Measurements from ENCODE around the gene RIPOR3.
"Not testable (repeated sequence)": the region's sequence is repeated elsewhere in the genome, so short reads cannot be mapped to it uniquely, and the experiment has no call there.

Gene RIPOR3

DNA sequence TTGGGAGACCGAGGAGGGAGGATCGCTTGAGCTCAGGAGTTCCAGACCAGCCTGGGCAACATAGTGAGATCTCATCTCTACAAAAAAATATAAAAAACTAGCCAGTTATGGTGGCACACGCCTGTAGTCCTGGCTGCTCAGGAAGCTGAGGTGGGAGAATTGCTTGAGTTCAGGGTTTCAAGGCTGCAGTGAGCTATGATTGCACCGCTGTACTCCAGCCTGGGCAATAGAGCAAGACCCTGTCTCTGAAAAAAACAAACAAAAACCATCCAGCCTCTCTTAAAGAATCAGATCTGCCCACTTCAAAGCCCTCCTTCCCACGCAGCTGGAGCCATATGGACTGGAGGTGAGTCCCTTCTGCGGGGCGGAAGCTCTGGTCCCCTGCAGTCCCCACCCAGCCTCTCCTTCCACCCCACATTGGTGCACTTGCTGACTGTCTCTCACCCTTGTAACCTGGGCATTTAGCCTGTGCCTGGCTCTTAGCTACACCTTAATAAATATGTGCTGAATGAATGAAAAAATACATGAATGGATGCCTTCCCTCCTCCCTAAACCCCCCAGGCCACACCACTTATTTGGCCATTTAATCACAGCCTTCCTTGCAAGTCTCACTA lies 32.9 kb upstream of the RIPOR3 start:
- no peak for DNase-seq (ENCODE audit: low spot score)

DNA sequence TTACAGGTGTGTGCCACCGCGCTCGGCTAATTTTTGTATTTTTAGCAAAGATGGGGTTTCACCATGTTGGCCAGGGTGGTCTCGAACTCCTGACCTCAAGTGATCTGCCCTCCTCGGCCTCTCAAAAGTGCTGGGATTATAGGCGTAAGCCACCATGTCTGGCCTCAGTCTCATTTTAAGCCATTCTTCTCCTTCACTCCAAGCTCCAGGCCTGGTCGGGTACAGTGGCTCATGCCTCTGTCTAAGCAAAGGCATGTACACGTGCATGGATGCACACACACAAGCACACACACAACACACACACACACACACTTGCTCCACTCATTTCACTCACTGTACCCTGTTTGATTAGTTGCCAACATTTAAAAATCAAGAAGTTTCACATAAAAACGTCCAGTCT lies 32.3 kb upstream of the RIPOR3 start:
- DNase-seq (ENCODE audit: low spot score), result no peak

DNA sequence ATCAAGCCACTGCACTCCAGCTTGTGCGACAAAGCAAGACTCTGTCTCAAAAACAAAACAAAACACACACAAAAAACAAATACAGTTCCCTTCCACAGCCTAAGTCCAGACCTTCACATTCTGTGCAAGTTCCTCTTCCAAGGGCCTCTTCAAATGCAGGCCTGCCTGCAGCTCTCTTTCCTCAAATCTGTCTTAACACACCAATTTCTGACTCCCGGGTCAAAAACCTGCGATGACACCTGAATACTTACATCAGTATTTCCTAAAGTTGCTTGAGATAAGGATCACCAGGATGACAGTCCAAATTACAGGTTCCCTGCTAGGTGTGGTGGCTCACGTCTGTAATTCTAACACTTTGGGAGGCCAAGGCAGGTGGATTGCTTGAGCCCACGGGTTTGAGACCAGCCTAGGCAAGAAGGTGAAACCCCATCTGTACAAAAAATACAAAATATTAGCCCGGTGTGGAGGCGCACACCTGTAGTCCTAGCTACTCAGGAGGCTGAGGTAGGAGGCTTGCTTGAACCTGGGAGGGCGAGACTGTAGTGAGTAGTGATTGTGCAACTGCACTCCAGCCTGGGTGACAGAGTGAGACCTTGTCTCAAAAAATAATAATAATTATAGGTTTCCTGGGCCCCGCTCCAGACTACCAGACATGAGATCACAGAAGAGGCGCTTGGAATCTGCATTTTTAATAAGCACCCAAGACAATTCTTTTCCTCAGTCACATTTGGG lies 31.2 kb upstream of the RIPOR3 start:
- DNase-seq (ENCODE audit: low spot score), result no peak

DNA sequence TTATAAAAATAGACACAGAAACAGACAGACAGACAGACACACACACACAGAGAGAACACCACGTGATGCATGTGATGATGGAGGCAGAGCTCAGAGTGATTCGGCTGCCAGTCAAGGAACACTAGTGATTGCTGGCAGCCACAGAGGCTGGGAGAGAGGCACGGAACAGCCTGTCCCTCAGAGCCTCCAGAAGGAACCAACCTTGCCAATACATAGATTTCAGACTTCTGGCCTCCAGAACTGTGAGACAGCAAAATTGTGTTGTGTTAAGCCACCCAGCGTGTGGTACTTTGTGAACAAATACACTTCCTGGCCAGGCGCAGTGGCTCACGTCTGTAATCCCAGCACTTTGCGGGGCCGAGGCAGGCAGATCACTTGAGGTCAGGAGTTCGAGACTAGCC lies 30.5 kb upstream of the RIPOR3 start:
- DNase-seq (ENCODE audit: low spot score), result no peak

DNA sequence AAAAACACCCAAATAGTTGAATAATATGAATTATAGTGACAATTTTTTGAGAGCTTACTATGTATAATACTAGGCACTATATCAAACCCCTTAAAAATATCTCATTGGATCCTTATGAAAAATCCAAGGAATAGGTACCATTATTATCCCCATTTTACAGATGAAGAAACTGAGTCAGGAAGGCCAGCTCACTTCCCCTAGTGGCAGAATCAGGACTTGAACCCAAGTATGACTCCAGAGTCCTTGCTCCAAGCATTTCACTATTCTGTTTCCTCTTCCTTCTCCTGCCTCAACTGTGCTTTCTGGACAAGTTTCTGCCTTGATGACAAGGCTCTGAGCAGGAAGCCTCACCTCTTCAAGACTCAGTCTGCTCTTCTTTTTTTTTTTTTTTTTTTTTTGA lies 29.2 kb upstream of the RIPOR3 start:
- no peak for DNase-seq (ENCODE audit: low spot score)

DNA sequence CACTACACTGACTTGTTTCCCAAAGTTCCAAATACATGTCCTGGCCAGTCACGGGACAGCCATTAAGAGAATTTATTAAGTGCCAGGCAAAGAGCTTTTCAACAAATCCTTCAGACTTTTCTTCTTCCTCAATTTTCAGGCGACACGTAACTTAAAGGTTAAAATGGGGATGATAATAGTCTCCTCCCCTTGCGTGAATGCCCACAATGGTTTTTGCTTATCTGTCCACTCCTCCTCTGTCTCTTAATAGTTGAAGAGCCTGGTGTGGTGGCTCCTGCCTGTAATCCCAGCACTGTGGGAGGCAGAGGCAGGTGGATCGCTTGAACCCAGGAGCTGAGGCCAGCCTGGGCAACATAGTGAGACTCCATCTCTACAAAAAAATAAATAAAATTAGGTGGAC lies 28.7 kb upstream of the RIPOR3 start:
- no peak for DNase-seq (ENCODE audit: low spot score)

DNA sequence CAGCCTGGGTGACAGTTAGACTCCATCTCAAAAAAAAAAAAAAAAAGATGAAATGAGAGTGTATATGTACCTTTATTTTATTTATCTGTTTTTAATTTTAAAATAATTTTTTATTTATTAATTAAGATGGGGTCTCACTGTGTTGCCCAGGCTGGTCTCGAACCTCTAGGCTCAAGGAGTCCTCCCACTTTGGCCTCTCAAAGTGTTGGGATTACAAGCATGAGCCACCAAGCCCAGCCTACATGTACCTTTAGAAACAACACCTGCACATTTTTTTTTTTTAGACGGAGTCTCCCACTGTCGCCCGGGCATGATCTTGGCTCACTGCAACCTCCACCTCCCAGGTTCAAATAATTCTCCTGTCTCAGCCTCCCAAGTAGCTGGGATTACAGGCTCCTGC lies 28.0 kb upstream of the RIPOR3 start:
- DNase-seq (ENCODE audit: low spot score), result no peak

DNA sequence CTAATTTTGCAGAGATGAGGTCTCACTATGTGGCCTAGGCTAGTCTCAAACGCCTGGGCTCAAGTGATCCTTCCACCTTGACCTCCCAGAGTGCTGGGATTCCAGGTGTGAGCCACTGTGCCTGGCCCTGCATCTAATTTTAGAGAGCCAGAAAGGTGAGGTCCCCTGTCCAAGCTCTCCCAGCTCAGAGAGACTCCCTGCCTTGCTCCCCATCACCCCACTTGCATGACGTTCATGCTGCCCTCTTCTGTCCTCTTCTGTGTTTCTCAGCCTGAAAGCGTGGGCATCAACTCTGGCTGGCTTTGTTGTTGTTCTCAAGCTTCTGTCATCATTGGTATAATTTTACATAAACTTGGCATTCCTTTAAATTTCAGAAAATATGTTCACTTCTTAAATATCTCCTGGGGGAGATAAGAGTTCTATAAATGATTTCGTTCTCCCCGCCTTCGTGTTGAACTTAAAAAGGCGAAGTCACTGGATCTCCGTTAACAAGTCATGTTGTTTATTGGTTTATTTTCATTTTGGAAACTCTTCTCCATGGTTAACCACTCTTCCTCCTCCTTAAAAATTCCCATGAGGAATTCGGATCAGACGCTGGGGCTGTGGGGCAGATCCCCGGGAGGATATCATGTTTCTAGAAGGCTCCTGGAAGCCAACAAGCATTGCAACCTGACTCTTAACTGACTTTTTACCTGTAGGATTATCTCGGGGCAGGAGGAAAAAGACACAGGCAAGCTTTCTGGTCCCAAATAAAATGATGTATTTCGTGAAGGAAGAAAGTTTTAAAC lies 26.8 kb upstream of the RIPOR3 start:
- no peak for DNase-seq (ENCODE audit: low spot score)

DNA sequence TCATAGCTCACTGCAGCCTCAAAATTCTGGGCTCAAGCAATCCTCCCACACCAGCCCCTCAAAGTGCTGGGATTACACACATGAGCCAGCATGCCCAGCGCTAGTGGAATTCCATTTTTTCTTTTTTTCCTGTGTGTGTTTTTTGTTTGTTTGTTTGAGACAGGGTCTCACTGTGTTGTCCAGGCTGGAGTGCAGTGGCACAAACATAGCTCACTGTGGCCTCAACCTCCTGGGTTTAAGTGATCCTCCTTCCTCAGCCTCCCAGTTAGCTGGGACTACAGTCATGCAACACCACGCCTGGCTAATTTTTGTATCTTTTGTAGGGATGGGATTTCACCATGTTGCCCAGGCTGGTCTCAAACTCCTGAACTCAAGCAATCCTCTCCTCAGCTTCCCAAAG lies 26.0 kb upstream of the RIPOR3 start:
- DNase-seq (ENCODE audit: low spot score), result no peak

DNA sequence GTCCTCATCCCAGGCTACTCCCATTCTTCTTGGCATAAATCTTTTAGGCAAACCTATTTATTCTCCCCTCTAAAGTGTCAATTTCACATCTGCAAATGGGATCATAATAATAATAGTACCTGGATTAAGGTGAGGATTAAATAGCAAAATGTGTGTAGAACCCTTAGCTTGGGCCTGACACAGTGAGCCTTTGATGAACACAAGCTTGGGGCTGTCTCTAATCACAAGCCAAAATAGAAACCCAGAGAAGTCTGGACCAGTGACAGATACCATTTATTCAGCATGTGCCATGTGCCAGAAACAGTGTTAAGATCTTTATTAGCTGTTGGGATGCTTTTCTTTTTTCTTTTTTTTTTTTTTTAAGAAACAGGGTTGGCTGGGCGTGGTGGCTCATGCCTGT lies 25.2 kb upstream of the RIPOR3 start:
- no peak for DNase-seq (ENCODE audit: low spot score)

DNA sequence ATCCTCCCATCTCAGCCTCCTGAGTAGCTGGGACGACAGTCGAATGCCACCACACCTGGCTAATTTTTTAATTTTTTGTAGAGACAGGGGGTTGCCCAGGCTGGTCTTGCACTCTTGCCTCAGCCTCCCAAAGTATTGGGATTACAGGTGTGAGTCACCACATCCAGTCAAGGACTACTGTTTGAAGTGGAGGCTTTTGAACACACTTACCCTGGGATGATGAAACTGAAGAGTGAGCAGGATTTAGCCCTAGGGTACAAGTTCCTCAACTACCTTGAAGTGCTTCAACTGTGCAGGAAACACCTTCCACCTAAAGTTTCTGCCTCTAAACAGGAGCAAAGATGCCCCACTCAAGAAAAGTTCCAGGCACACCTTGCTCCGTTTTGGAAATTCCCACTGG lies 24.4 kb upstream of the RIPOR3 start:
- DNase-seq (ENCODE audit: low spot score), result no peak

DNA sequence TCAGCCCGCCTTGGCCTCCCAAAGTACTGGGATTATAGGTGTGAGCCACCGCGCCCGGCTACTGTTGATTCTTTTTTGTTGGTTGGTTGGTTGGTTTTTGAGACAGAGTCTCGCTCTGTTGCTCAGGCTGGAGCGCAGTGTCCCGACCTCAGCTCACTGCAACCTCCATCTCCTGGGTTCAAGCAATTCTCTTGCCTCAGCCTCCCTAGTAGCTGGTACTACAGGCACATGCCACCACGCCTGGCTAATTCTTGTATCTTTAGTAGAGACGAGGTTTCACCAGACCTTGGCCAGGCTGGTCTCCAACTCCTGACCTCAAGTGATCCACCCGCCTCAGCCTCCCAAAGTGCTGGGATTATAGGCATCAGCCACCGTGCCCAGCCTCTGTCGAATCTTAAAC lies 23.1 kb upstream of the RIPOR3 start:
- not testable (repeated sequence) for DNase-seq (ENCODE audit: low spot score)

DNA sequence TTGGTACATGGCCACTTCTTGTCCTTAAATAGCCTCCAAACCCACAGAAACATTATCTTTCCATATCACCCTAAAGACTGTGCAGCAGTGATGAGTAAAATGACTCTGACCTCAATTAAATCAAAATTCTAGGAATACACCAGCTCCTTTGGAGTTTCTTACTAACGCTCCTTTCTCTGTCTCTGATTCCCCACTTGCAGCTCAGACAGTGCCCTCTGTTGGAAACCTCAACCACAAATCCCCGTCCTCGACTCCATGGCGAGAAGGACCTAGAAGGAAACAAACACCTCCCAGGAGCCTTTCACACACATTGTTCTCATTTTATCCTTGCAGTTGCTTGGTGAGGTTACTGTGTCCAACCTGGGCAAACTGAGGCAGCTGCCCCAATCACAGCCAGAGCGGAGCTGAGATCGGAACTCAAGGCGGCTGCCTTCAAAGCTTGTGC lies 22.3 kb upstream of the RIPOR3 start:
- DNase-seq (ENCODE audit: low spot score), result no peak

DNA sequence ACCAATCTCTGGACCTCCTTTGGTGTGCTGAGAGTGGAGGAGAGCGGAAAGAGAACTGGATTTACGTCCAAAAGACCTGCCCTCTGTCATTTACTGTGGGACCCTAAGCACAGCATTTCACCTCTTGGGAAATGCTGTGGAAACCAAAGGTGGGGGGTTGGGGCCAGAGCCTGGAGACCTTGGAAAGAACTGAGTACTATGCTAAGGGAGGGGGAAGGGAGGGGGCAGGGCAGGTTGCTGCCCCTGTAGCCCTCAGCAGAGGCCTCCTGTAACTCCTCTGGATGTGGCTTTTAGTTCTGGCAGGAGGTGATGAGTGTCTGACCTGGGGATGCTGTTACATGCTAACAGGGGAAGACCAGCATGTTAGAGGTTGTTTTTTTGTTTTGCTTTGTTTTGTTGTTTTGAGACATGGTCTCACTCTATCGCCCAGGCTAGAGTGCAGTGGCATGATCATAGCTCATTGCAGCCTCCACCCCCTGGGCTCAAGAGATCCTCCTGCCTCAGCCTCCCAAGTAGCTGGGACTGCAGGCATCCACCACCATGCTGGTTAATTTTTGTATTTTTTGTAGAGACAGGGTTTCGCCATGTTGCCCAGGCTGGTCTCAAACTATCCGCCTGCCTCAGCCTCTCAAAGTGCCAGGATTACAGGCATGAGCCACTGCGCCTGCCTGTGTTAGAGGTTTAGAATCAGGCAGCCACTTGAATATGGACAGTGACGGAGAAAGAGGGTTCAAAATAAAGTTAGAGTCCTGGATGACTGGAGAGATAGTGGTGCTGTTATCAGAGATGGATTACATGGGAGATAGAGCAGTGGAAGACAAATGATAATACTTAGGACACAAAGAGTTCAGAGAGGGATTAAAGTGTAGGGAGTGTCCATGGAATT lies 21.7 kb upstream of the RIPOR3 start:
- no peak for DNase-seq (ENCODE audit: low spot score)

DNA sequence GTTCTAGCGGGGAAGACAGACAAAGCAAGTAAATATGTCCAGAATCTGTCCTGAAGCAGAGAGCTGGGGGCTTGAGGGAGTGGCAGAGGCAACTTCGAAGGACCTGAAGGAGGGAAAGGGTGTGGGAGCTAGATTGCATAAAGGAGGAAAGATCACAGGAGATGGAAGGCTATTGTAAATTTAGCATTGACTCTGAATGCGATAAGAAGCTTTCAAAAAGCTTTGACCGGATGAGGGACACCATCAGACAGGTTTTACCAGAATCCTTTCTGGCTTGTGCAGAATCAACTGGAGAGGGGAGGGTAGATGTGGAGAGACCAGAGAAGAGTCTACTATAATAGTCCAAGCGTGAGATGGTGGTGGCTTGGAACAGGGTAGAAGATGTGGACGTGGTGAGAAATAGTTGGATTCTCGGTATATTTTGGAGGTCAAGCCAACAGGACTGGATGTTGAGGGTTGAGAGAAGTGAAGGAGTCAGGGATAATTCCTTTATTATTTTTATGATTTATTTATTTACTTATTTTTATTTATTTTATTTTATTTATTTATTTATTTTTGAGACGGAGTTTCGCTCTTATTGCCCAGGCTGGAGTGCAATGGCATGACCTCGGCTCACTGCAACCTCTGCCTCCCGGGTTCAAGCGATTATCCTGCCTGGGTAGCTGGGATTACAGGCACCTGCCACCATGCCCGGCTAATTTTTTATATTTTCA lies 19.9 kb upstream of the RIPOR3 start:
- no peak for DNase-seq (ENCODE audit: low spot score)

DNA sequence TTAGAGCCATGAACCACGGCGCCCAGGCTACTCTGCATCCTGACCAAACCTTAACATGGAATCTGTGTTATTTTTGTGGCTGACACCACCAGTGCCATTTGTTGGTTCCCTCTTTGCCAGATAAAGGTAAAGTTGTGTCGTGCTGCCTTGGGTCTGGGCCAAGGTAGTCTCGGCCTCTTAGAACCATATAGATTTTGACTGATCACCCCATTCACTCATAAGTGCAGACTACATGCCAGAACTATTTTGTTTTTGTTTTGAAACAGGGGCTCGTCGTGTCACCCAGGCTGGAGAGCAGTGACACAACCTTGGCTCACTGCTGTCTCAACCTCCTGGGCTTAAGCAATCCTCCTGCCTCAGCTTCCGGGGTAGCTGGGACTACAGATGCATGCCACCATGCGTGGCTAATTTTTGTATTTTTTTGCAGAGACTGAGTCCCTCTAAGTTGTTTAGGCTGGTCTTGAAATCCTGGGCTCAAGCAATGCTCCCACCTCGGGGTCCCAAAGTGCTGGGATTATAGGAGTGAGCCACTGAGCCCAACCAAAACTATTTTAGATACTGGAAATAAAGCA lies 19.2 kb upstream of the RIPOR3 start:
- no peak for DNase-seq (ENCODE audit: low spot score)

DNA sequence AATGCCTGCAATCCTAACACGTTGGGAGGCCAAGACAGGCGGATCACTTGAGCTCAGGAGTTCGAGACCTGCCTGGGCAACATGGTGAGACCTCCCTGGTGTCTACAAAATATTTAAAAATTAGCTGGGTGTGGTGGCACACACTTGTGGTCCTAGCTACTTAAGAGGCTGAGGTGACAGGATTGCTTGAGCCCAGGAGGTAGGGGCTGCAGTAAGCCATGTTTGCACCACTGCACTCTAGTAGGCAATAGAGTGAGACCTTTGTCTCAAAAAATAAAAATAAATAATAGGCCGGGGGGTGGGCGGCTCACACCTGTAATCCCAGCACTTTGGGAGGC lies 18.3 kb upstream of the RIPOR3 start:
- DNase-seq (ENCODE audit: low spot score), result no peak

DNA sequence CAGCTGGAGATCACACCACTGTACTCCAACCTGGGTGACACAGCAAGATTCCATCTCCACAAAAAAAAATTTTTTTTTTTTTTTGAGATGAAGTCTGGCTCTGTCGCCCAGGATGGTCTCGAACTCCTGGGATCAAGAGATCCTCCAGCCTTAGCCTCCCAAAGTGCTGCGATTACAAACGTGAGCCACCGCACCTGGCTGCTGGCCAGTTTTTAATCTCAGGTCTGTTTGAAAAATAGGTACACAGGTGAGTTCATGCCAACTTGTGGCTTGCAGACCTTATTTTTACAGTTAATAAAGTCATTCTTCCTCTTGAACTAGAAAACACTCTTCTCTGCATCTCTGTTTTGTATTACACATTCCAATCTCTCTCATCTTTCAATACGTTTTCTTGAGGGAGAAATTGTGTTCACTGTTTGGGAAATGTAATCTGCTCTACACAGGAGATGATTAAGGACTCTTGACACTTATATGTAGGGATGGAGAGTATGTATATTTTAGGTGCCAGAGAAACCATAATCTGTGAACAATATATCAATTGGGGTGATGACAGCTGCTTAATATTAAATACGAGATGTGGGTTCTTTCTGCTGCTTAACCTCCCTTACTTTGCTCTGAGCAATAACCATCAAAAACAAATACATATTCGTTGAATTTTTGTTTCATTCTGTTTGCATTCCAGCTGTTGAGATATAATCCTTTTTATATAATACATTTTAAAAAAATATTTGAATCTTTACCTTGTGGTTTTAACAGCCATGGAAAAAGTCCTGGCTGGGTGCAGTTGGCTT lies 17.7 kb upstream of the RIPOR3 start:
- DNase-seq (ENCODE audit: low spot score), result no peak

DNA sequence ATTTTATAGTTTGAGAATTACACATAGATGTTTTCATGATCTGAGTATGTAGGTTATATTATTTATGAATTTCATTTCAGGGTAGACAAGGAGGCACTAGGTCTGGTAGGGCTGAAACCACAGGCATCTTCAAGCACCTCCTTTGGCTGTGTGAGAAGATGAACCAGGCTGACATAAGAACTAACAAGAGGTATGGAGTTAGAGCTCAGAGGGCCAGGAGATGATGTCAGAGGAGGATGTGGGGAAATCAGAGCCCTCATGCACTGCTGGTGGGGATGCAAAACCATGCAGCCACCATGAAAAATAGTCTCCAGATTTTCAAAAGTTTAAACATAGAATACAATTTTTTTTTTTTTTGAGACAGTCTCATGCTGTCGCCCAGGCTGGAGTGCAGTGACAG lies 13.6 kb upstream of the RIPOR3 start:
- DNase-seq (ENCODE audit: low spot score), result no peak

DNA sequence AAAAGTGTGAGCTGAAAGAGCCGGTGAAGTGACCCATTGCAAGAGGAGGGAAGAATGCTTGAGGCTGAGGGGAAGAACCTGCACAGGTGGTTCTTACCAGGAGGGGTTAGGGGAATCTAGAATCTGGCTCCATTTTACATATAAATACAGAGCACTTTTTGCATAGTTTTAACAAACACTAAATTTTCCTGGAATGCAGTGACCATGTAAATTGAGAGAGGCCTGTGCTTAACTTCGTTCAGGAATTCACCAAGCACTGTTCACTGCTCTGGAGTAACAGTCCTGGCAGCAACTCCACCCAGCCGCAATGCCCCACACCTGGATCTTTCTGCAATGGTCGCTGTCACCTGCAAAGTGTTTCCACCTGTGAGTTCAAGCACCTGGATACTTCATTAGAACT lies 13.2 kb upstream of the RIPOR3 start:
- no peak for DNase-seq (ENCODE audit: low spot score)
